Keratinocyte (primary cell): Measurements from ENCODE around the gene PHOX2B. TPM values are rescaled to one million over a fixed set of nuclear protein-coding genes. Genes with fewer than 3 reads are reported as not detected.
A peak's percentile ranks its signal among the peaks of the same experiment; 100 is the strongest.

Experiments used
- DNase-seq: peaks from one replicate; pipeline ENCODE4 v3.0.0-alpha.2; 2011; ENCODE audit warnings: low read depth, missing footprints, low spot score
- FAIRE-seq: peaks from 2 replicates; lab custom pipeline; 2011; peaks lifted over from hg19 to GRCh38; lab: Jason Lieb, UNC
- H2AFZ ChIP-seq: 2 replicates; pipeline ENCODE4 v1.6.0; 2012; ENCODE audit warnings: low read length, control low read depth, inconsistent platforms; ENCODE audit not compliant: control insufficient read depth
- H3K27ac ChIP-seq: 2 replicates; pipeline ENCODE4 v1.5.1; 2011; ENCODE audit warnings: low read length; ENCODE audit not compliant: control insufficient read depth, insufficient read depth
- H3K27me3 ChIP-seq: 3 replicates; pipeline ENCODE4 v1.6.0; 2011; ENCODE audit warnings: low read length; ENCODE audit not compliant: control insufficient read depth, insufficient read depth; ENCODE audit errors: extremely low read depth
- H3K36me3 ChIP-seq, 2 experiments: 2 replicates in 1 of 2; 3 replicates in 1 of 2; pipeline ENCODE4 v1.5.1; 2011; ENCODE audit warnings: low read length in 2 of 2, mild to moderate bottlenecking in 1 of 2; ENCODE audit not compliant: control insufficient read depth in 2 of 2, insufficient read depth in 2 of 2; ENCODE audit errors: extremely low read depth in 1 of 2
- H3K4me1 ChIP-seq: 3 replicates; pipeline ENCODE4 v1.5.1; 2011; ENCODE audit warnings: low read length; ENCODE audit not compliant: control insufficient read depth, insufficient read depth; ENCODE audit errors: extremely low read depth
- H3K4me2 ChIP-seq: 3 replicates; pipeline ENCODE4 v1.6.0; 2011; ENCODE audit warnings: low read depth, low read length; ENCODE audit not compliant: control insufficient read depth, insufficient read depth; ENCODE audit errors: extremely low read depth
- H3K4me3 ChIP-seq, 3 experiments: fragments of 200-600 bp in 1 of 3; sonication (generic) in 1 of 3; 2 replicates in 2 of 3; 3 replicates in 1 of 3; pipeline ENCODE4 v1.5.1; 2011 to 2016; ENCODE audit warnings: low read length in 3 of 3, mild to moderate bottlenecking in 3 of 3, control low read depth in 2 of 3, inconsistent platforms in 1 of 3, low read depth in 1 of 3, mixed read lengths in 1 of 3, mixed run types in 1 of 3, moderate library complexity in 1 of 3; ENCODE audit not compliant: control insufficient read depth in 2 of 3, insufficient read depth in 2 of 3; ENCODE audit errors: extremely low read depth in 1 of 3
- H3K79me2 ChIP-seq: 2 replicates; pipeline ENCODE4 v1.6.0; 2012; ENCODE audit warnings: low read length; ENCODE audit not compliant: control insufficient read depth, insufficient read depth
- H3K9ac ChIP-seq: 3 replicates; pipeline ENCODE4 v1.6.0; 2011; ENCODE audit warnings: low read length; ENCODE audit not compliant: control insufficient read depth, insufficient read depth; ENCODE audit errors: extremely low read depth
- H3K9me1 ChIP-seq: 3 replicates; pipeline ENCODE4 v1.6.0; 2011; ENCODE audit warnings: low read length; ENCODE audit not compliant: control insufficient read depth, insufficient read depth; ENCODE audit errors: extremely low read depth
- H3K9me3 ChIP-seq: 2 replicates; pipeline ENCODE4 v1.5.1; 2012; ENCODE audit warnings: low read depth, low read length; ENCODE audit not compliant: control insufficient read depth
- H4K20me1 ChIP-seq: 3 replicates; pipeline ENCODE4 v1.6.0; 2011; ENCODE audit warnings: low read length; ENCODE audit not compliant: control insufficient read depth, insufficient read depth; ENCODE audit errors: extremely low read depth
- EZH2 ChIP-seq: IDR thresholded peaks from one replicate; pipeline ENCODE4 v1.6.1; 2012; ENCODE audit warnings: inconsistent platforms, mild to moderate bottlenecking, low read length, moderate library complexity
- dilution Hi-C: fragments of 300-500 bp; cut with MboI; formaldehyde crosslinking; loops from one replicate; pipeline ENCODE4 v1.7.0; 2020; ENCODE audit warnings: low sequenced_read_pairs; ENCODE audit not compliant: extremely low pct_ligation_motif_present
- polyA plus RNA-seq, 5 experiments: library from polyadenylated mRNA; depleted of rRNA in 3 of 5; stranded (reverse) in 3 of 5; stranded (forward) in 1 of 5; unstranded in 1 of 5; fragments of >200 nt; gene quantifications; 1 replicate in 1 of 5; 2 replicates in 3 of 5; 3 replicates in 1 of 5; pipeline versions ENCODE4 v1.2.1 to v1.2.3, GENCODE V29; 2011 to 2012; ENCODE audit warnings: missing spikeins in 2 of 5, low read depth in 1 of 5, low replicate concordance in 1 of 5
- TF ChIP-seq, protein P1 (sequence below), 3 experiments: IDR thresholded peaks in 1 of 3; conservative IDR thresholded peaks in 1 of 3; optimal IDR thresholded peaks in 1 of 3; 2 replicates in 2 of 3; 3 replicates in 1 of 3; pipeline versions ENCODE3 to v1.5.1; 2011; ENCODE audit warnings: low read length in 3 of 3, mild to moderate bottlenecking in 3 of 3, moderate library complexity in 2 of 3, control low read depth in 1 of 3, inconsistent platforms in 1 of 3; ENCODE audit not compliant: insufficient read depth in 2 of 3; ENCODE audit errors: extremely low read depth in 1 of 3

Gene PHOX2B
- polyA plus RNA-seq, 1 donor (not counting 4 experiments of a cell fraction or from before 2014, with no cell fraction given) = not detected

DNA sequence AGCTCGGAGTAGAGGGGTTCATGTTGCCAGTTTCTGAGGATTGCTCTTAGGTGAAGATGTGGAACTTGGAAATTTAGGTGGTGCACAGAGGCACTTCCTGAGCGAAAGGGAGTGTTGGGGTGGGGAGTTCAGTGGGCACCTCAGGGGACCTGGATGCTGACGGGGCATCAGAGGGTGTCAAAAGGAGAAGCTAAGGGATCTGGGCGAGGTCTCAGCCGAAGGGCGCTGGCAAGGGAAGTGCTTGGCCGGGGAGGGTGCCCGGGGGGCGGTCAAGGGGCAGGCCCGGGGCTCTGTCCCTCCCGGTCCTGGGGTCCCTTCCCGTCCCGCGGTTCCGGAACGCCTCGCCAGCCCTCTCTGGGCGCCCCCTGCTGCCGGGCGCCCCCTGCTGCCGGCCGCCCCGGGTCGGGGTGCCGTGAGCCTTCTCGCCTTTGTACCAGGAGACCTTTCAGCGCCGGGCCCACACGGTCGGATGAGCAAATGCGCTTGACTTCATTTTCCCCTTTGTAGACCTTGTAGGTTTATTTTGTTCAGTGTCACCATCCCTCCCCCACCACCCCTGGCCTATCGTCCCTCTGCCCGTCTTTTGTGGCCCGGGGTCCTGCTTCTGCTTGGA, 3.0 kb upstream of the PHOX2B start:
- Histone ChIP-seq H3K36me3 (no peaks in the 10 kb centered on the region), H2AFZ (no peak overlapping the region), H3K4me1 (no peaks in the 10 kb centered on the region), H3K4me3 (peak overlapping the region in 1 of 3 experiments; percentile 13), H3K9ac (no peak overlapping the region), H3K4me2 (no peak overlapping the region), H3K9me1 (no peaks in the 10 kb centered on the region), H3K27ac (no peak overlapping the region), H3K27me3 (peaks cover 88% of the 10 kb centered on the region), H3K79me2 (no peaks in the 10 kb centered on the region), H4K20me1 (peaks cover 3% of the 10 kb centered on the region), H3K9me3 (no peaks in the 10 kb centered on the region)
- no peak for TF ChIP-seq EZH2
- TF ChIP-seq, protein P1, sequence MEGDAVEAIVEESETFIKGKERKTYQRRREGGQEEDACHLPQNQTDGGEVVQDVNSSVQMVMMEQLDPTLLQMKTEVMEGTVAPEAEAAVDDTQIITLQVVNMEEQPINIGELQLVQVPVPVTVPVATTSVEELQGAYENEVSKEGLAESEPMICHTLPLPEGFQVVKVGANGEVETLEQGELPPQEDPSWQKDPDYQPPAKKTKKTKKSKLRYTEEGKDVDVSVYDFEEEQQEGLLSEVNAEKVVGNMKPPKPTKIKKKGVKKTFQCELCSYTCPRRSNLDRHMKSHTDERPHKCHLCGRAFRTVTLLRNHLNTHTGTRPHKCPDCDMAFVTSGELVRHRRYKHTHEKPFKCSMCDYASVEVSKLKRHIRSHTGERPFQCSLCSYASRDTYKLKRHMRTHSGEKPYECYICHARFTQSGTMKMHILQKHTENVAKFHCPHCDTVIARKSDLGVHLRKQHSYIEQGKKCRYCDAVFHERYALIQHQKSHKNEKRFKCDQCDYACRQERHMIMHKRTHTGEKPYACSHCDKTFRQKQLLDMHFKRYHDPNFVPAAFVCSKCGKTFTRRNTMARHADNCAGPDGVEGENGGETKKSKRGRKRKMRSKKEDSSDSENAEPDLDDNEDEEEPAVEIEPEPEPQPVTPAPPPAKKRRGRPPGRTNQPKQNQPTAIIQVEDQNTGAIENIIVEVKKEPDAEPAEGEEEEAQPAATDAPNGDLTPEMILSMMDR (optimal IDR thresholded peaks at IDR 0.05 in 1 of 3, IDR thresholded peaks at IDR 0.05 in 1 of 3, conservative IDR thresholded peaks at IDR 0.05 in 1 of 3; ENCODE audit: extremely low read depth in 1 of 3, insufficient read depth in 2 of 3, low read length in 3 of 3) = peak in 1 of 3 experiments; percentile 48
- DNase-seq (no peak), FAIRE-seq (no peak)
- dilution Hi-C loops = no loop called here

GRCh38 chr4:41750626-41751448, 2.3 kb upstream of the PHOX2B start:
- Histone ChIP-seq H3K4me2 (no peak overlapping the region), H3K79me2 (no peaks in the 10 kb centered on the region), H3K36me3 (no peaks in the 10 kb centered on the region), H3K9me3 (no peaks in the 10 kb centered on the region), H3K27me3 (peaks cover 93% of the 10 kb centered on the region), H3K9me1 (no peaks in the 10 kb centered on the region), H3K27ac (no peak overlapping the region), H3K9ac (no peak overlapping the region), H4K20me1 (peaks cover 3% of the 10 kb centered on the region), H3K4me3 (peak overlapping the region in 1 of 3 experiments; percentile 13), H3K4me1 (no peaks in the 10 kb centered on the region), H2AFZ (no peak overlapping the region)
- dilution Hi-C loops = no loop called here
- FAIRE-seq (no peak), DNase-seq (no peak)
- peak; percentile 60 for TF ChIP-seq EZH2
- TF ChIP-seq, protein P1 (optimal IDR thresholded peaks at IDR 0.05 in 1 of 3, IDR thresholded peaks at IDR 0.05 in 1 of 3, conservative IDR thresholded peaks at IDR 0.05 in 1 of 3; ENCODE audit: extremely low read depth in 1 of 3, insufficient read depth in 2 of 3, low read length in 3 of 3) = no peak
